Superior temporal gyrus (tissue), 1 donor: ENCODE data around the gene SERPINA1.
"Not testable (repeated sequence)": the region's sequence is repeated elsewhere in the genome, so short reads cannot be mapped to it uniquely, and the experiment has no call there.

Source experiments
- DNase-seq: peaks from one replicate; pipeline ENCODE4 v3.0.0-alpha.2; 2016; ENCODE audit errors: extremely low spot score

The SERPINA1 gene

GRCh38 chr14:94369766-94370523 is 18.5 kb downstream of the SERPINA1 start:
- DNase-seq: not testable (repeated sequence)

- no peak for DNase-seq
Observed at GRCh38 chr14:94368956-94369355, 19.4 kb downstream of the SERPINA1 start.

- no peak for DNase-seq
Observed at GRCh38 chr14:94368243-94368590, 20.2 kb downstream of the SERPINA1 start.

- DNase-seq: no peak
Observed at GRCh38 chr14:94367347-94368242, 20.8 kb downstream of the SERPINA1 start.

GRCh38 chr14:94366146-94366915 is 22.1 kb downstream of the SERPINA1 start, which contains the start of gene SERPINA2:
SERPINA2 (minus strand) TSS chr14:94366698.
- peak; percentile 41 for DNase-seq

- no peak for DNase-seq
Observed at GRCh38 chr14:94365624-94366023, 22.8 kb downstream of the SERPINA1 start.

- DNase-seq: no peak
Observed at GRCh38 chr14:94364964-94365363, 23.4 kb downstream of the SERPINA1 start.

GRCh38 chr14:94364037-94364436 is 24.4 kb downstream of the SERPINA1 start:
- DNase-seq: no peak

- no peak for DNase-seq
Observed at GRCh38 chr14:94363151-94363624, 25.2 kb downstream of the SERPINA1 start.

- no peak for DNase-seq
Observed at GRCh38 chr14:94362614-94363133, 25.7 kb downstream of the SERPINA1 start.

GRCh38 chr14:94361682-94362081 is 26.7 kb downstream of the SERPINA1 start:
- no peak for DNase-seq

- no peak for DNase-seq
Observed at GRCh38 chr14:94360945-94361565, 27.3 kb downstream of the SERPINA1 start.

GRCh38 chr14:94357166-94357565 is 31.2 kb downstream of the SERPINA1 start:
- DNase-seq: no peak

- DNase-seq: no peak
Observed at GRCh38 chr14:94356379-94357056, 31.9 kb downstream of the SERPINA1 start.

- peak; percentile 40 for DNase-seq
Observed at GRCh38 chr14:94355191-94355794, 33.1 kb downstream of the SERPINA1 start.

- no peak for DNase-seq
Observed at GRCh38 chr14:94354638-94355185, 33.7 kb downstream of the SERPINA1 start.

GRCh38 chr14:94354190-94354589 is 34.2 kb downstream of the SERPINA1 start:
- DNase-seq: not testable (repeated sequence)

GRCh38 chr14:94349276-94349675 is 39.1 kb downstream of the SERPINA1 start:
- no peak for DNase-seq

GRCh38 chr14:94348836-94349235 is 39.6 kb downstream of the SERPINA1 start:
- no peak for DNase-seq

GRCh38 chr14:94346841-94347240 is 41.6 kb downstream of the SERPINA1 start:
- DNase-seq: no peak
